PC-3 (cell line): ENCODE data around the gene PDS5B.
A peak's percentile ranks its signal among the peaks of the same experiment; 100 is the strongest.

Experiments
- EZH2 ChIP-seq: fragments of 300-600 bp; sonication (generic); IDR thresholded peaks from one replicate; pipeline ENCODE4 v1.6.1; 2017; ENCODE audit warnings: antibody characterized with exemption, mild to moderate bottlenecking, low read length; ENCODE audit not compliant: unreplicated experiment
- TF ChIP-seq, protein P1 (sequence below): fragments of 300-600 bp; sonication (generic); conservative IDR thresholded peaks from 2 replicates; pipeline ENCODE4 v1.5.1; 2017; ENCODE audit warnings: antibody characterized with exemption, low read depth, mild to moderate bottlenecking, low read length

DNA sequence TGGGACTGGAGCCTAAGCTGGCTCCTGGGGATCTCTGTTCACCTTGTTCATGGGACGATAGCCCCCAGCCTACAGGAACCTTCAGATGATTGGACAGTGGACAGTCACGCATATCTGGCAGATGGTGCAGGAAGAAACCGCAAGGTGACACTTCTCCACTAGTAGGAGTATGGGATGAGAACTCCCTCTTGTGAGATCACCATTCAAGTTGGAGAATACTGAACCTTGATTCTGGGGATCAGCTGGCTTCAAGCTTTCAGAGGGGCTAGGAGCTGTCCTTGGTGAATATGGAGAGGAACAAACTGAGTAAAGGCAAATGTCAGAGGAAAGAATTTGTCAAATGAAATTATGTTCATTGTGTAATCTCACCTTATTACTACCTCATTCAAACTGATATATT lies 204.5 kb downstream of the PDS5B start:
- TF ChIP-seq, protein P1, sequence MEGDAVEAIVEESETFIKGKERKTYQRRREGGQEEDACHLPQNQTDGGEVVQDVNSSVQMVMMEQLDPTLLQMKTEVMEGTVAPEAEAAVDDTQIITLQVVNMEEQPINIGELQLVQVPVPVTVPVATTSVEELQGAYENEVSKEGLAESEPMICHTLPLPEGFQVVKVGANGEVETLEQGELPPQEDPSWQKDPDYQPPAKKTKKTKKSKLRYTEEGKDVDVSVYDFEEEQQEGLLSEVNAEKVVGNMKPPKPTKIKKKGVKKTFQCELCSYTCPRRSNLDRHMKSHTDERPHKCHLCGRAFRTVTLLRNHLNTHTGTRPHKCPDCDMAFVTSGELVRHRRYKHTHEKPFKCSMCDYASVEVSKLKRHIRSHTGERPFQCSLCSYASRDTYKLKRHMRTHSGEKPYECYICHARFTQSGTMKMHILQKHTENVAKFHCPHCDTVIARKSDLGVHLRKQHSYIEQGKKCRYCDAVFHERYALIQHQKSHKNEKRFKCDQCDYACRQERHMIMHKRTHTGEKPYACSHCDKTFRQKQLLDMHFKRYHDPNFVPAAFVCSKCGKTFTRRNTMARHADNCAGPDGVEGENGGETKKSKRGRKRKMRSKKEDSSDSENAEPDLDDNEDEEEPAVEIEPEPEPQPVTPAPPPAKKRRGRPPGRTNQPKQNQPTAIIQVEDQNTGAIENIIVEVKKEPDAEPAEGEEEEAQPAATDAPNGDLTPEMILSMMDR: peak; percentile 30; the same call in 1 of the 2 replicates
- no peak for TF ChIP-seq EZH2
